Limb (tissue), 2 donors: Measurements from ENCODE around the gene TNNI3K.
"Not testable (repeated sequence)": the region's sequence is repeated elsewhere in the genome, so short reads cannot be mapped to it uniquely, and the experiment has no call there.

Source experiments
- DNase-seq, 2 donors: peaks; one replicate each; pipeline ENCODE4 v3.0.0-alpha.2; 2016; ENCODE audit errors: extremely low spot score in 2 of 2

The TNNI3K gene

GRCh38 chr1:74235153-74235552 is at the start of gene TNNI3K:
Gene TNNI3K (plus strand): TSS chr1:74235387. CDS start chr1:74235452, 65 bp downstream.
- no peak for DNase-seq

GRCh38 chr1:74193908-74194307 is 41.3 kb upstream of the TNNI3K start:
- DNase-seq = no peak

GRCh38 chr1:74195339-74195738 is 39.8 kb upstream of the TNNI3K start:
- DNase-seq = no peak

DNA sequence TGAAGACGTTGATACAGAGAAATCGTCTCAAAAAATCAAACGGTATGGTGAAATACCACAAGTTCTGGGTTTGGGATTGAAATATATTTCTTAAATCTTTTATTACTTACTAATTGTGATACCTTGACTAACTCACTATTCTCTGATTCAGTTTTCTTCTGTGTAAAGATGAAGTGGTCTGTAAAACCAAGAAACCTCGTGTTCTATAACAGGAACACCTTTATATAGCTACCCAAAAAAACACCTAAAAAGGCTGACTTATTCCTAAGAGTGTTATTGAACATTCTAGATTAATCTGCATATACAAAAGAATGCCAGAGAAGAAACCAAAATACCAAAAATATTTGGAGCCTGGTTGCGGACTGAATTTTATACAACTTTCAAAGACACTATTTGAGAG is 37.9 kb upstream of the TNNI3K start:
- DNase-seq = no peak

GRCh38 chr1:74197657-74198552 is 37.3 kb upstream of the TNNI3K start, which contains the start of the genes FPGT and LRRIQ3:
Gene FPGT (plus strand): TSS chr1:74198242. CDS start chr1:74198279, 37 bp downstream.
Gene LRRIQ3 (minus strand): TSS chr1:74198176. CDS start chr1:74183684, 14,492 bp downstream.
- DNase-seq = peak; percentile 98 to 99

DNA sequence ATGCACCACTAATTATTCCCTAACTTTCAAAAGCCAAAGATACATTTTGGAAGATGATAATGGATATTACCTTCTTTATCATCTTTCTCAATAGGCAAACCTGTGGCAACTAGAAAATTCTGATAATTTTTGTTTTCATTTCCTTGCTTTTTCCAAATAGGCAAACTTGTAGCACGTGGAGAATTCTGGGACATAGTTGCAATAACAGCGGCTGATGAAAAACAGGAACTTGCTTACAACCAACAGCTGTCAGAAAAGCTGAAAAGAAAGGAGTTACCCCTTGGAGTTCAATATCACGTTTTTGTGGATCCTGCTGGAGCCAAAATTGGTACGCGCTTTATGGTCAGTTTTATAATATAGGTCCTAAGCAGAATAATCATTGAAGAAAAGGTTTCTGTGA is 35.7 kb upstream of the TNNI3K start:
- DNase-seq = no peak

GRCh38 chr1:74205266-74205665 is 29.9 kb upstream of the TNNI3K start:
- DNase-seq = no peak

DNA sequence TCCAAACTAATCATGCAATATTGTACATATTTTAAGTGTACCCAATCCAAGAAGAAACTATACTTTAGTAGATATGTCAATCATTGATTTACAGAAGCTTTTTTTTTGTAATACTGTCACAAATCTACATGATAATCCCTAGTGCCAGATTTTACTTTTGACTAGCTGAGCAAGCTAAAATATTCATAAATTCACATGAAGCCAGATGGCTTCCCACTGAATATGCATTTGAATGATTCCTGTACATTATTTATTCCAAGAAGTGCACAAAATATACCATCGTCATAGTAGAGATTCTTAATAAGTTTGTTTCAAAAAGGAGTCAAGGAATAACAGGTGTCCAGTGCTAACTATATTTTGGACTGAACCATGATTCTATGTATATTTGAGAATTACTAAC is 20.0 kb upstream of the TNNI3K start:
- no peak for DNase-seq

- DNase-seq = no peak
Observed at GRCh38 chr1:74222701-74223100, 12.5 kb upstream of the TNNI3K start.

- DNase-seq = no peak
Observed at GRCh38 chr1:74223453-74223852, 11.7 kb upstream of the TNNI3K start.

GRCh38 chr1:74236440-74236839 is 1.3 kb downstream of the TNNI3K start:
- DNase-seq = no peak

- no peak for DNase-seq
Observed at GRCh38 chr1:74237035-74237434, 1.8 kb downstream of the TNNI3K start.

DNA sequence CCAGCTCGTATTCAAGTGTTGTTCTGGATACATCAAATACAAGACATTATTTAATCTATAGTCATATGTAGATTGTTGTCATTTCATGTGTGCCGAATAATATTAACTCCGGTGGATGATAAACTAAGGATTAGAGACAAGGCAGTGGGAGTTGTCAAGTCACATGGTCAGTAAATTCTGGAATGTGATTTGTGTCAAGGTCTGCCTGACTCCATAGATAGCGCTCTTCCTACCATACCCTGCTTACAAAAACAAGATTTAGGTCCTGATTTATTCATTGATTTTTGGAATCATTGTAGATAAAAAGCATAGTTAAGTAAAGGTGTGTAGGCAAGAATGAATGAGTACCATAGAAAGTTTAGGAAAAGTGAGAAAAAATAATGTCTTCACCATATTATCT is 2.6 kb downstream of the TNNI3K start:
- DNase-seq = no peak

DNA sequence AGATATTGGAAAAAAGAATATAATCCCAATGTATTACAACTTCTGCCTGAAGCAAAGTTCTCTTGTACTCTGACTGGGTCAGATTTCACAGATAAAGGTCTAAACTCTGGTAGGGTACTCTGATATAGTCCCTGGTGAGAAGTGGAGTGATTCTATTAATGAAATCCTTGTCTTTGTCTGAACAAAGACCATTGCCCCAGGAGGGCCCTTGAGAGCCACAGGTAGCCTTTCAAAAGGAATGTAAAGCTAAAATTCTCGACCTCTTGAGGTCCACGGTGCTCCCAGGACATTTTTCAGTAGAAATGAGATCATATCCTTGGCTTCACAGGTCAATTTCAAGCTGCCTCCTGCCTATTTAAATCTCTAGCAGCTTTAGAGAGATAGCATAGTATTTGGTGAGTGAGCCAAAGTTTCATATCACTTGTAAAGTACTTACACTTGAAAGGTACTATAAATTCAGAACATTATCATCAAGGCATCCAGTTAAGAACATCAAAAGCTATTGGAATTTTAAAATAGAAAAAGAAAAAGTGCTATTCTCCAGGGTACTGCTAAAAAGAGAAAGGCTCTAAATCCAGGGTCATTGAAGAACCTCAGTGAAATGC is 10.1 kb downstream of the TNNI3K start:
- DNase-seq = no peak

GRCh38 chr1:74246315-74246714 is 11.1 kb downstream of the TNNI3K start:
- no peak for DNase-seq

GRCh38 chr1:74247881-74248528 is 12.8 kb downstream of the TNNI3K start:
- DNase-seq = no peak

- DNase-seq = not testable (repeated sequence)
Observed at GRCh38 chr1:74253243-74253824, 18.1 kb downstream of the TNNI3K start.

DNA sequence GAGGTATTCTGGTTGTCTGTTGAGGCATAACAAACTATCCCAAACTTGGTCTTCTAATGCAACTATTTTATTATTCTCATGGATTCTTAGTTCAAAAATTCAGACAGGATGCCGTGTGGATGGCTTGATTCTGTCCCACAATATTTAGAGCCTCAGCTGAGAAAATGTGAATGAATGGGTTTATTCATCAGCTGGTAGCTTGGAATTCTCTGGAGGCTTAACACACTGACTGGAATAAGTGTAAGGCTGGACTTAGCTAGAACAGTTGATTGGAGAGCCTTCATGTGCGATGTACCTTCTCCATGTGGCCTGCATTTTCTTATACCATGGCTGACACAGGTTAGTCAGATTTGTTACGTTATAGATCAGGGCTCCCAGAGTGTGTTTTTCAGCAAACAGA is 30.8 kb downstream of the TNNI3K start:
- DNase-seq = no peak

GRCh38 chr1:74271503-74271902 is 36.3 kb downstream of the TNNI3K start:
- DNase-seq = no peak

GRCh38 chr1:74280642-74281396 is 45.6 kb downstream of the TNNI3K start:
- no peak for DNase-seq

DNA sequence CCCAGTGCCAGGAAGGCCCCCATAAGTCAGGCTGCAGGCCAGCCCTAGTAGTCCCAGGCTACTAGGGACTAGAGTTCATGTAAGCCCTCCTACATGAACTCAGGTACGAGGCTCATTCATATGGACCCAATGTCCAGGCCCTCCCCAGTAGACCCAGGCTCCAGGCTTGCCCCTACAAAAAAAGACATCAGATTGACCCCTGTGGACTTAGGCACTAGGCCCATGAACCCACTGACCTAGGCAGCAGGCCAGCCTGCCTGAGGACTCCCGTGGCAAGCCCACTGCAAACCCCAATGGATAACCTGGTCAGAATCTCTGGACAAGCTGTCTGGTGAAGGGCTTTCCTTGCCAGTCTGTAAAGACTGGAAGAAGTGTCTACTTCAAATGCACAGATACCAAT is 51.2 kb downstream of the TNNI3K start:
- no peak for DNase-seq
